DMS153 treated with DMSO at 0.1 percent for 48 hours (cell line): ENCODE data around the gene SHFL.
A peak's percentile ranks its signal among the peaks of the same experiment; 100 is the strongest.

Experiments
- DNase-seq: peaks from one replicate; lab custom pipeline; 2025; ENCODE audit not compliant: unreplicated experiment; lab: John Stamatoyannopoulos, UW

Gene SHFL

DNA sequence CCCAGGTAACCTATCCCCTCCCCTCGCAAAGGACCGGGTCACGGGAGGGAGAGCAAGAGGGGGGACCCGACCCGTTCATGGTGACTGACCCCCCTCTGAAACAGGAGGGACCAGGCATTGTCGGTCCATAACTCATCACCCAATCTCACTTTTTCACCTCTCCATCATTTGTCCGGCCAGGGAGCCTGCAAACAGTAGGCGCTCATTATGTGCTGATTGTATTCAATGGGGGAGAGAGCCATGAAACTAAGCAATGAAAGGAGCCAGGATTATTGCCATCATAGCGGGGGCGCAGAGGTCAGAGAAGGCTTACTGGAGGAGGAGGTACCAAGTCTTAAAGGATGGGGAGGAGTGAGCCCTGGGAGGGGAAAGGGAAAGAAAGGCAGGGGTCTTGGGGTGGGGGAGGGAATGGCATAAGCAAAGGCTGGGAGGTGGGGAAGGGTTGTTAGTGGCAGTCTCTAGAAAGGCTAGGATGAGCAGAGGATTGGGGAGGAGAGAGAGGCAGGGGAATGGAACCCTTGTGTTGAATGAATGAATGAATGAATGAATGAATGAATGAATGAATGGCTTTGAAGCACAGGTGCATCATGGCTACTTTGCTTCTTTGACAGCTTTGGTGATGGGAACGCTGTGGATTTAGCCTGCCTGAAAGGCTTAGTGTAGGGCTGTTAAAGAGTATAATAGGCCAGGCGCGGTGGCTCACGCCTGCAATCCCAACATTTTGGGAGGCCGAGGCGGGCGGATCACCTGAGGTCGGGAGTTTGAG lies 1.4 kb downstream of the SHFL start:
- no peak for DNase-seq

DNA sequence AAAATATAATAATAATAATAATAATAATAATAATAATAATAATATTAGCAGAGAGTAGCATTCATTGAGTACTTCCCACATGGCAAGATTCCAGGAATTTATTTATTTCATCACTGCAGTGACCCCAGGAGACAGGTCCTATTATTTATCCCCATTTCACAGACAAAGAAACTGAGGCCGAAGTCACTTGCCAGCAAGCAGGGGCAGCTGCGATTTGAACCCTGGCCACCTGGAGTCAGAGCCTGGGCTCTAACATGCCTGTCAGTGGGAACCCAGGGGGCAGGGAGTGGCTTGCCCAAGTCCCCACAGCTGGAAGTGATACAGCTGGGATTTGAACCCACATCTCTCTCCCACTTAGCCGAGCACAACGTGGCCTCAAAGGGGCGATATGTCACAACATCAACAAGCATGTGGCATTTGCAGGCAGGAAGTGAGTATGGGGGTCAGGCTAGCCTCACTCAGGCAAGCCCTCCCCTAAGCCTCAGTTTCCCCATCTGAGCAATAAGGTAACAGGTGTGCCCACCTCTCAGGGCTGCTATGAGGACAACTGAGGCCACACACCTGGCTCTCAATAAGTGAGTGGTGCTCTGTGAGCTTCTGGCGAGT lies 2.9 kb downstream of the SHFL start:
- DNase-seq, result no peak

DNA sequence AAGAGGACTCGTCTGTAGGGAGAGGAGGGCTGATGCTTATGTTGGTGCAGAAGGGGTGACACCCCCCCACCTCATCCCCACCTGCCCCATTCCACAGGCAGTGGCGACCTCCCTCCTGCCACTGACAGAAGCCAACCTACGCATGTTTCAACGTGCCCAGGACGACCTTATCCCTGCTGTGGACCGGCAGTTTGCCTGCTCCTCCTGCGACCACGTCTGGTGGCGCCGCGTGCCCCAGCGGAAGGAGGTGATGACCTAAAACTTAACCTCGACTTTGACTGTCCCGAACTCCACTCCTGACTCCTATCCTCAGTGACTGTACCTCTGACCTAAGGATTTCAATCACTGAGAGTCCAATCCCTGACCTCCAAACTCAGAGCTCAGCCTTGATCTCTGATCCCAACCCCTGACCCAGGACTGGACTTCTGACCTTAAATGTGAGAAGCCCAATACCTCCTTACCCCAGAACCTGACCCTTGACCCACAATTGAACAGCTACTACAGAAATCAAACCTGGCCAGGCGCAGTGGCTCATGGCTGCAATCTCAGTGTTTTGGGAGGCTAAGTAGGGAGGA lies 3.8 kb downstream of the SHFL start:
- no peak for DNase-seq

DNA sequence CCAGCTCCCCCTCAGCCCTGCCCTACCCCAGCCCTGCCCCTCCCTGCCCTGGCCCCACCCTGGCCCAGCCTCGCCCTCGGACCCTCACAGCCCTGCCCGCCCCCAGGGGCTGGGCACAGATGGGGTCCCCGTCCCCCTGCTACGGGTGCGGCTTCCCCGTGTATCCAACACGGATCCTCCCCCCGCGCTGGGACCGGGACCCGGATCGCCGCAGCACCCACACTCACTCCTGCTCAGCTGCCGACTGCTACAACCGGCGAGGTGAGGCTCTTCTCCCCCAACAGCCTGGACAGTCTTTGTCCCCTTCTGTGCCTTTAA lies 5.2 kb downstream of the SHFL start:
- DNase-seq, result no peak

DNA sequence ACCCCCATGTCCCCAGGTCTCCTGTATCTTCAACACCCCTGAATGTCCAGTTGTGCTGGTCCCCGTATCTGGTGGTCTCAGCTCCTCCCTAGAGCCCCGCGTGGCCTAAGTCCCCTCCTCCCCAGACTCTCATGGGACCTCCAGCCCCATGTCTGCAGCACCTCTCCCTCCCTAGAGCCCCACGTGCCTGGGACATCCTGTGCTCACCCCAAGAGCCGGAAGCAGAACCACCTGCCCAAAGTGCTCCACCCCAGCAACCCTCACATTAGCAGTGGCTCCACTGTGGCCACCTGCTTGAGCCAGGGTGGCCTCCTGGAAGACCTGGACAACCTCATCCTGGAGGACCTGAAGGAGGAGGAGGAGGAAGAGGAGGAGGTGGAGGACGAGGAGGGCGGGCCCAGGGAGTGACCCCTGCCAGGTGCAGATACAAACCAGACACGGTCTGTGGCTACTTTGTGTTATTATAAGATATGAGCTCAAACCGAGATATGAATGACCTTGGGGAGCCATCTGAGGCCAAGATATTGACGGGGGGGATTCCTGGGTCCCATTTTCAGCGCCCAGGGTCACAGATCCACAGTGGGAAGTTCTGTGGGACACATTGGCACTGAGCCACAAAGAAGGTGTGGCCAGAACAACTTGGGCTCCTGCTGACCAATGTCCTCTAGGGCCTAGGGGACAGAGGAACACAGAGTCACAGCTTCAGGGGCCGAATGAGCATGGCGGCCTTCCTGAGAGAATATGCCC lies 6.0 kb downstream of the SHFL start:
- DNase-seq, result no peak

DNA sequence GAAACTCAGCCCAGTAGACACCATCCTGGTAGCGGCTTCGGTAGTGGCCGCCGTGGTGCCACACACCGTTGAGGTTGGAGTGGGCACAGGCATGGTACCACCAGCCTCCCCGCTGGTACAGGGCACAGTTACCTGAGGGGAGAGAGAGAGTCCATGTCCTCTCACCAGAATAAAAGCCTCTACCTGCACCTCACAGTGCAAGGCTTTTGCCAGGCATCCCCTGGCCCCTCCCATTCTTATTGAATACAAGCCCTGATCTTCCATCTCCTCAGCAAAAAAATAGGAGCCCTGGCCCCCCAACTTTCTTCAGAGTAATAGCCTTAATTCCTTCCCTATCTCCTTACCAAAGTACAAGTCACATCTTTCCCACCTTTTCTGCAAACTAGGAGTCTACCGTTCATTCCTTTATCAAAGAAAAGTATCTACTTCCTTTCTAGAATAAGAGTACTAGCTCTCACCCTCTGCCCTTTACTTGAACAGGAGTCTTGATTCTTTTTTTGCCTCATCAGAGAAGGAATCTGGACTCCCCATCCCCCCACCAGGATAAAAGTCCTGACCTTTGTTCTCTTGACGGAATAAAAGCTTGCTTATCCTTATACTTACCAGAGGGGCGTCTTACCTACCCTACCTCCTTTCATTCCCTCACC lies 6.7 kb downstream of the SHFL start:
- no peak for DNase-seq

DNA sequence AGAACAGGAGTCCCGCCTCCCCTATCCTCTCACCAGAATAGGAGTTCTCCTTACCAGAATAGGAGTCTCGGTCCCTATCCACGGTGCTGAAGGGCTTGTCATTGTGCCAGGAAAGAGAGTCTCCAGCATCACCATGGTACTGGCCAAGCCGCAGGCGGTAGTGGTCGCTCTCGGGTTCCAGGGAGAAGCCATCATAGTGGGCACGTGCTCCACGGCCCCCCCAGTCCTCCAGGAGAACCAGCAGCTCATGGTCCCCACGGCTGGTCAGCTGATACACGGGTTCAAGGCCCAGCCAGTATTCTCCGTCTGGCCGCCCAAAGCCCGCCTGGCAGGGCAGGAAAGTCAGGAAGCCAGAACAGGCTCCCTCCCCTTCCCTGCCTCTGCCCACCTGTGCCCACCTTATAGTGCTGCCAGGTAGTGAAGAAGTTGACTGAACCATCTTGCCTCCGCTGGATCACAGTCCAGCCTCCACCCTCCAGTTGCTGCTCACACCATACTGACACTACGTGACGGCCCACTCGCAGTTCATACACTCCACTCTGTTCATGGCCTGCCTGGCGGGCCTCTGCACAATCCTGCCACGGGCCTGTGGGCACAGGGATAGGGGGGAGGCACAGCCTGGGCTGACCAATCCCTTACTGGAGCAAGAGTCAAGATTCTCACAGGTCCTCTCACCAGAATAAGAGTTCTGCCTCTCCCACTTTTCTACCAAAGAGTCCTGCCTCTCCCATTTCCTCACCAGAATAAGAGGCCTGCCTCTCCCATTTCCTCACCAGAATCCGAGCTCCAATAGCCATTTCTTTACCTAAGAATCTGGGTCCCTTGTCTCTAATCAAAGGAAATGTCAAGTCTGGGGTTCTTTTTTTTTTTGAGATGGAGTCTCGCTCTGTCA lies 7.4 kb downstream of the SHFL start:
- no peak for DNase-seq

DNA sequence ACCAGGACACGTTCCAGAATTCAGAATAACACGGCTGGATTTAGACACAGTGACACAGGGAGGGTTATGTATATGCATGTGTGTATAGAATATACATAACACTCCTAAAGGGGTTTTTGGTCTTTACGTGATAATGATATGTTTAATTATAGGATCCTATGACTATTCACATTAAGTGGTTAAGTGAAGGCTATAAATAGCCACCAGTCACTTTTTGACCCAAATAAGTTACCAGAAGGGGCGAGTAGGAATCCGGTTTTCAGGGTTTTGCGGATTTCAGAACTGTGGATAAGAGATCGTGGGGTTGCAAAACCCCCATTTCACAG lies 9.5 kb downstream of the SHFL start:
- no peak for DNase-seq

DNA sequence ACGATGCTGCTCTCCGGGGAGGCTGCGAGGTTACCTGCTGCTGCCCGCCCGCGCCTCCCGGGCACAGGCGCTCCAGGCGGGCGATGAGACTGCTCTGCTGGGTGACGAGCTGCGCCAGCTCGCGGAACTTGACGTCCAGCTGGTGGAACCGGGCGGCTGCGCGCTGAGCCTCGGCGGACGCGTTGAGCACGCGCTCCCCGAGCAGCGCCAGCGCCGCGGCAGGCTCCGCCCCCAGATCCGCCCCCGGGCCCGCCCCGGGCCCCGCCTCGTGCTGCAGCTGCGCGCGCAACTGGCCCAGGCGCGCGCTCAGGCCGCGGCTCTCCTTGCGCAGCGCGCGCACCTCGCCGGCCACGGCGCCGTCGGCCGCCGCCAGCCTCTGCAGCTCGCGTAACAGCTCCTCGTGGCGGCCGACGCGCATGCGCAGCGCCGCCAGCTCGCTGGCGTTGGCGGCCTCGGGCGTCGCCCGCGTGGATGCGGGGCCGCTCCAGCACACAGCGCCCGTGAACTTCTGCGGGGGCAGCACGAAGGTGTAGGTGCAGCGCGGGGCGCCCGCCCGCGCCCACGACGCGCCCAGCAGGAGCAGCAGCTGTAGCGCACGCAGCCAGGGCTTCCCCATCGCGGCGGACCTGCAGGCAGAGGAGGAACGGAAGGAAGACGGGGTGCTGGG lies 10.0 kb downstream of the SHFL start:
- DNase-seq, result peak; percentile 82

DNA sequence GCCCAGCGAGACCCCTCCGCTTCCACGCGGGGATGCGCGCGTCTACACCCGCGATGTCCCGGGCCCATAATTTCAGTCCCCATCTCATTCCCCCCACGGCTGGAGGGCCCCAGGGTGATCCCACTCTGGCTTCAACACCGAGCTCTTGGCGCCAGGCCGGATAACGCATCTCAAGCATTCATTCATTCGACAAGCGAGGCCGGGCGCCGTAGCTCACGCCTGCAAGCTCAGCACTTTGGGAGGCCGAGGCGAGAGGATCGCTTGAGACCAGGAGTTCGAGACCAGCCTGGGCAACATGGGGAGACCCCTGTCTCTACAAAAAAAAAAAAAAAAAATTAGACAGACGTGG lies 10.5 kb downstream of the SHFL start:
- DNase-seq, result peak; percentile 25

DNA sequence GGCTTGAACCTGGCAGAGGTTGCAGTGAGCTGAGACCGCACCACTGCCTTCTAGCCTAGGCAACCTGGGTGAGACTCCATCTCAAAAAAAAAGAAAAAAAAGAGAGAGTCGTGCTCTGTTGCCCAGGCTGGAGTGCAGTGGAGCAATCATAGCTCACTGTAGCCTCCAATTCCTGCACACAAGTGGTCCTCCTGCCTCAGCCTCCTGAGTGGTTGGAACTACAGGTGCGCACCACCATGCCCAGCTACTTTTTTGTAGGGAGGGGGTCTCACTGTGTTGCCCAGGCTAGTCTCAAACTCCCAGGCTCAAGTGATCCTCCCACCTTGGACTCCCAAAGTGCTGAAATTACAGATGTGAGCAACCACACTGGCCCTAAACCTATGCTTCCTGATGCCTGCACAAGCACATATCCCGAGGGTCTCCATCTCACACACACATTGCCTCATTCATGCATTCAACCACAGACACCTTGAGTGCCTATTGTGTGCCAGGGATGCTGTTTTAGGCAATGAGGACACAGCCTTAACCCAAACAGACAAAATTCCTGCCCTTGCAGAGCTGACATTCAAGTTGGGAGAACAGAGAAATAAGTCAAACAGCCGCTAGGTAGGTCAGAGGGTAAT lies 14.2 kb downstream of the SHFL start:
- no peak for DNase-seq

DNA sequence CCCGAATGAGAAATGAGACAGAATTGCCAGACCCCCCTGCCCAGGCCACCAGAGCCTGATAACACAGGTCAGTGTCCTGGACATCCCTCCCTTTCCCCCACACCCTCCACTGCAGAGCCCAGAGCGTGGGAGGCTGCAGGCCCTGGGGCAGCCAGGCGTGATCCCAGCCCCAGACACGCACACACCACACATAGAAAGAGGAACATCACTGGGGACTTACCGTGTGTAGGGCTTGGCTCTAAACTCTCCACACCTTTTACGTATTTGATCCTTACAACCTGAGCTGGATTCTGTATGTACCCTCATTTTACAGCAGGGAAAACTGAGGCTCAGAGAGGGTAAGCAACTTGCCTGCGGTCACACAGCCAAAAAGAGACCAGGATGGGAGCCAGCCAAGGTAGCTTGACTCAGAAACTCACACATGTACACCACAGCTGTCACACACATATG lies 16.7 kb downstream of the SHFL start:
- no peak for DNase-seq

DNA sequence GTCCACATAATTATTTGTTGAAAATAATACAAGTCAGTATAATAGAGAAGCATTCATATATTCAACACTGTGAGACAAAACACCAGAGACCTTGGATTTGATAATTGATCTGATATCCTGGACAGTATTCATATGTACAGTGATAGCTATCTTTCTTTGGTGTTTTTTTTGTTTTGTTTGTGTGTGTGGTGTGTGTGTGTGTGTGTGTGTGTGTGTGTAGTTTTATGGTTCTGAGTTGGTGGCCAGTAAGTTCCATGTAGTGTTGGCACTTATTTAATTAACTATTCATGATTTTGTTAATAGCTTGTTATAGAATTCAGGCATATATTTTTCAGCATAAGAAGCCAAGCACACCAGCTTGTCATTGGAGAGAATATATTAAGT lies 18.0 kb downstream of the SHFL start:
- DNase-seq, result no peak

DNA sequence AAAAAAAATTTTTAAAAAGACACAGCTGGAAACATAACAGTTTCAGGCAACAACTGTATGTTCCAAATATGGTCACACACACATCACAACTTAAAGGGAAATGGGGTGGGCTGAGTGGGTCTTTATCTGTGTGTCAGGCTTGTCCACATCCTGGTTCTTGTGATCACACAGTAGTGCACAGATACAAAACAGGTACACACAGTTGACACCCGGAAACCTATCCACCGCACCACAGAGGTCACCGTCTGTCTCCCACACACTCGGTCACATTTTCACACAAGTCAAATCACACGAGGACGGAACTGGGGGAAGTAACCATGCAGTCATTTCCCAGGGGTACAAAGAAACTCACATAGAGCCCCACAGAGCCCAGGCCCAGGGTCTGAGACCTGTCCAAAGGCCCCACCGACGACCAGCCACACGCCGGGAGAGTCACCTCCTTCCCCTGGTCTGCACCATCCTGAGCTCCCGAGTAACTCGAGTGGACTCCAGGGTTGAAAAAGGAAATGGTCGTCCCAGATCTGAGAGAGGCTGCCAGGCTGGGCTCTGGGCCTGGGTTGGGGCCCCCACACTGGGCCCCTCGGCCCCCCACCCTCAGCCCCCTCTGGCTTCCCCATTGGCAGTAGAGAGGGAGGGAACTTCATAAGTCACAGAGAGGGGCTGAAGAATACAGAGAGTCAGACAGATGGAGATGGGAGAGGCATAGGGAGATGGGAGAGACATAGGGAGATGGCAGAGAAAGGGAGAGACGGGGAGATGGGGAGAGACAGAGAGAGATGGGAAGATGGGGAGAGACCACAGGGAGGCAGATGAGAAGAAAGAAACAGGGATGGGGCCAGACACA lies 18.8 kb downstream of the SHFL start:
- DNase-seq, result no peak

DNA sequence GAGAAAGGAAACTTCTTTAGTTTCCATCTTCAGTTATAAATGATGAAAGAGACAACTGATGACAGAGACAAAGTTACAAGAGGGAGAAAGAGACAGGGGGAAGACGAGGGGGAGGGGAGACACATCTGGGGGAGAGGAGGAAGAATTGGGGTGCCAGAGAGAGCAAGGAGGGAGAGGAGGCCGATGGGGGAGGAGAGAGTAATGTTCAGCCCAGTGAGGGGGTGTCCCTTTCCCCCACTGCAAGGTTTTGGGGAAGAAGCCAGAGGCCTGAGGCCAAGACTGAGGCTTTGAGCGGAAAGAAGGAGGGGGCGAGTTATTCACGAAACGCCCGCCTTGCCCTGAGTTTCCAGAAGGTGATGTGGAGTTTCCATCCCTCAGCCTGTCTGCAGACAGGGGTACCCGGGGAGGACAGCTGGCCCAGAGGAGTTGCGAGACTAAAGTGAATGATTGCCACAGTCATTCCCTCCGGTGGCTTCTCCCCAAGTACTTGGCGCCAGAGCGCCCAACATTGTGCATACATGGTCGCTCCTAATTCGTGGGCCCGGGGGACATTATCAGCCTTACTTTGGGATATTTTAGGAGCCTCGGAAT lies 19.5 kb downstream of the SHFL start:
- no peak for DNase-seq

DNA sequence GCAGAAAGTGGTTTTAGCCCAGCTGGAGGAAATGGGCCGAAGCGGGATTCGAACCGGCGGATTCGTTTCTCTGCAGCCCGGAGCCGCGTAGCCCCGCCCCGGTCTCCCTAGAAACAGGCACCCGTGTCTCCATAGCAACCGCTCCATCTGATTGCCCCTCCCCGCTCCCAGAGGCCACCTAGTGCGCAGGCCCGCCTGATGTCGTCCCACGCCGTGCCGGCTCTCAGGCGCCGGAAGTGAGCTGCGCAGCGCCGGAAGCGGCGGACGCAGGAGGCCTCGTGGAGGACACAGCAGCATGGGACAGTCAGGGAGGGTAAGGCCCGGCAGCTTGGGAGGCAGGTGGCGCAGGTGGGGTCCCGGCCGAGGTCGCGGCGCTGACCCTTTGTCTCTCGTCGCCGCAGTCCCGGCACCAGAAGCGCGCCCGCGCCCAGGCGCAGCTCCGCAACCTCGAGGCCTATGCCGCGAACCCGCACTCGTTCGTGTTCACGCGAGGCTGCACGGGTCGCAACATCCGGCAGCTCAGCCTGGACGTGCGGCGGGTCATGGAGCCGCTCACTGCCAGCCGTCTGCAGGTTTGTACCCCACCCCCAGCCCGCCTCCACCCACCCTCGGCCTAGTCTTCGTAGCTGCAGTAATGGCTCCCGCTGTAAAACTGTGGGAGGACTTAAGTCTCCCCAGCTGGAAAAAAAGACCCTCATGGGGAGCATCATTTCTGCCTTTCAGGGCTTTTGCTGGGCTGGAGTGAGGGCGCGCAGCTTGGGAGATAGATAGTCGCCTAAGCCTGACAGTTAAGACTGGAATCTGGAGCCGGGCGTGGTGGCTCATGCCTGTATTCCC lies 20.2 kb downstream of the SHFL start, which contains the start of gene PPAN:
PPAN (plus strand) TSS at position 263 of the 837 bp plus-strand sequence; CDS start at position 296, 33 bp downstream.
- DNase-seq, result peak; percentile 93

DNA sequence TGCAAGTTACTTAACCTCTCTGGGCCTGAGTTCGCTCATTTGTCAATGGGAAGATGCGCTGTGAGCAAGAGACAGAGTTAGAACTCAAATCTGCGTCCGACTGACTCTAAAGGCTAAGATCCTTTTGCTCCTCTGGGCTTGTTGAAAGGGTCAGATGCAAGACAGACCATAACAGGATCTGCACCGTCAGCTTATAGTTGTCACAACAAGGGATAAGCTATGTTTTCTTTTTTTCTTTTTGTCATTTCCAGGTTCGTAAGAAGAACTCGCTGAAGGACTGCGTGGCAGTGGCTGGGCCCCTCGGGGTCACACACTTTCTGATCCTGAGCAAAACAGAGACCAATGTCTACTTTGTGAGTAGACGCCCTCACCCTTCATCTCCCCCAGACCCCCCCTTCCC lies 21.1 kb downstream of the SHFL start:
- no peak for DNase-seq
